ENCODE results near the gene TCTN3.
"Not testable (repeated sequence)": the region's sequence is repeated elsewhere in the genome, so short reads cannot be mapped to it uniquely, and the experiment has no call there.

TCTN3 gene

GRCh38 chr10:95628786-95629185 lies 64.9 kb downstream of the TCTN3 start:
- no peak for DNase-seq (ENCODE audit: extremely low read depth, low read depth)
- no peak for TF ChIP-seq CTCF (IDR thresholded peaks at IDR 0.05; ENCODE audit: low read depth, low read length)

GRCh38 chr10:95626500-95626899 lies 67.2 kb downstream of the TCTN3 start:
- no peak for TF ChIP-seq CTCF (IDR thresholded peaks at IDR 0.05; ENCODE audit: low read depth, low read length)
- no peak for DNase-seq (ENCODE audit: extremely low read depth, low read depth)

- not testable (repeated sequence) for DNase-seq (ENCODE audit: extremely low read depth, low read depth)
Observed at GRCh38 chr10:95620415-95620814, 73.3 kb downstream of the TCTN3 start.

- TF ChIP-seq CTCF (IDR thresholded peaks at IDR 0.05; ENCODE audit: low read depth, low read length): no peak
- DNase-seq (ENCODE audit: extremely low read depth, low read depth): no peak
Observed at GRCh38 chr10:95618101-95618500, 75.6 kb downstream of the TCTN3 start.

- no peak for DNase-seq (ENCODE audit: extremely low read depth, low read depth)
- no peak for TF ChIP-seq CTCF (IDR thresholded peaks at IDR 0.05; ENCODE audit: low read depth, low read length)
Observed at GRCh38 chr10:95616446-95616845, 77.3 kb downstream of the TCTN3 start.
